ENCODE data around the gene CD300LB. TPM values are rescaled to one million over a fixed set of nuclear protein-coding genes. Genes with fewer than 3 reads are reported as not detected.
"Not testable (repeated sequence)": the region's sequence is repeated elsewhere in the genome, so short reads cannot be mapped to it uniquely, and the experiment has no call there.

Gene CD300LB
- total RNA-seq, 1 donor from 2014 or later: not detected

GRCh38 chr17:74563358-74563757 is 32.1 kb upstream of the CD300LB start:
- intact Hi-C loops (cut with micrococcal nuclease): no loop called here
- H3K4me1 Mint-ChIP-seq (ENCODE audit: low read depth): peaks cover 7% of the 10 kb centered on the region
- H3K9me3 Mint-ChIP-seq: no peaks in the 10 kb centered on the region
- no peak overlapping the region for H3K27ac Mint-ChIP-seq
- H3K27me3 Mint-ChIP-seq (ENCODE audit: insufficient read depth): peaks cover 23% of the 10 kb centered on the region
- no peaks in the 10 kb centered on the region for H3K36me3 Mint-ChIP-seq (ENCODE audit: low read depth)
- no peak overlapping the region for H3K4me3 Mint-ChIP-seq
- DNase-seq (ENCODE audit: low spot score): no peak

DNA sequence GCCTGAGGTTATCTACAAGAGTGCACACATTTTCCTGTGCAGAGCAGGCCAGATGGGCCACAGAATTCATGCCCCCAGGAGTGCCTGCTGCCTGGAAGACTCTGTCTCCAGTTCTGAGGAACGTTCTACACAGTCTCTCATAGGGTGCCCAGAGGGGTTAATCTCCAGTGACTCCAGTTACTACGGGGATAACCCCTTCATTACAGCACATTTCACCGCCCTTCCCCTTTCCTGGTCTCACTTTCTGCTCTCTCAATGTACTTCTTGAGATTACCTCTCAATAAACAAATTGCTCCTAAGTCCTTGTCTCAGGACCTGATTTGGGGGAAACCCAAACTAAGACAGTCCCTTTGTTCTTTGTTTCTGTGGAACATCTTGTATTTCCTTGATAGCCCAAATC is 30.3 kb upstream of the CD300LB start:
- Mint-ChIP-seq H3K36me3 (ENCODE audit: low read depth) (no peaks in the 10 kb centered on the region), H3K4me1 (ENCODE audit: low read depth) (peaks cover 7% of the 10 kb centered on the region), H3K27ac (no peak overlapping the region), H3K4me3 (no peak overlapping the region), H3K27me3 (ENCODE audit: insufficient read depth) (peaks cover 16% of the 10 kb centered on the region), H3K9me3 (no peaks in the 10 kb centered on the region)
- no peak for DNase-seq (ENCODE audit: low spot score)
- intact Hi-C loops (cut with micrococcal nuclease): no loop called here

DNA sequence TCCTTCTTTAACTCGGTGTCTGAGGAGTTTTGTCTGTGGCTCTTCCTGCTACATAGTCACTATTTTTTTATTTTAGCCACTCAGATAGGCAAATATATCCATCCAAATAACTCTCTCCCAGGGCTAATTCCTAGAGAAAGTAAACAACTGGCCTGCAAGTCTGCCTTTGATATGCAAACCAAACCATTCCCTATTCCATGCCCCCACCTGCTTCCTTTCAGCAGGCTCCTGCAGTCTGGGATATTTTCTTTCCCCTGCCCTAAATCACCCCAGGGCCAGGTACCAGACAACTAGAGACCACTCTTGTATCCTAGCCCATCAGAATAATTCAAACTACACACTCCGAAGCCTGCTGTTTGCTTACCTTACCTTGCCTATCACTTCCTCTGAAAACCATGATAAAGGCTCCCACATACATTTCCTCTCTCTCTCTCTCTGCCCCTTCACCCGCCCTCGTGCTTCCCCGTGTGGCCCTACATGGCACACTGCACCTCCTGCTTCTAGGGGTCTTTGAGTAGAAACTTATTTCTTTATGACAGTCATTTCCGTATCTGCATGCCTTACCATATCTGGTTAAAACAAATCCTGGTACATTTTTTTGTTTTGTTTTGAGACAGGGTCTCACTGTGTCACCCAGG is 27.7 kb upstream of the CD300LB start:
- peaks cover 8% of the 10 kb centered on the region for H3K27me3 Mint-ChIP-seq (ENCODE audit: insufficient read depth)
- H3K36me3 Mint-ChIP-seq (ENCODE audit: low read depth): no peaks in the 10 kb centered on the region
- intact Hi-C loops (cut with micrococcal nuclease): no loop called here
- H3K27ac Mint-ChIP-seq: no peak overlapping the region
- H3K9me3 Mint-ChIP-seq: no peaks in the 10 kb centered on the region
- no peak overlapping the region for H3K4me3 Mint-ChIP-seq
- H3K4me1 Mint-ChIP-seq (ENCODE audit: low read depth): peaks cover 7% of the 10 kb centered on the region
- no peak for DNase-seq (ENCODE audit: low spot score)

DNA sequence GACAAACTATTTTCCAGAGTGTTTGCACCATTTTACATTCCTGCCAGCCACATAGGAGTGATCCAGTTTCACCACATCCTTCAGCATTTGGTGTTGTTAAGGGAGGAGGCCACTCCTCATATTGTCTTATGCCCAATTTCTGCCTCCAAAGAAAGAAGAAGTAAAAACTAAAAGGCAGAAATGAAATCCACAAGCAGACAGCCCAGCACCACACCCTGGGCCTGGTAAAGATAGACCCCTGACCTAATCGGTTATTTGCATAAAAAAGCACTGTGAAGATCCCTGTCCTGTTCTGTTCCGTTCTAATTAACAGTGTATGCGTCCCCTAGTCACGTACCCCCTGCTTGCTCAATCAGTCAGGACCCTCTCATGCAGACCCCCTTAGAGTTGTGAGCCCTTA is 27.1 kb upstream of the CD300LB start:
- H3K9me3 Mint-ChIP-seq; H3K4me3 Mint-ChIP-seq; DNase-seq (ENCODE audit: low spot score); H3K36me3 Mint-ChIP-seq (ENCODE audit: low read depth); H3K27me3 Mint-ChIP-seq (ENCODE audit: insufficient read depth); intact Hi-C loops (cut with micrococcal nuclease); H3K4me1 Mint-ChIP-seq (ENCODE audit: low read depth); H3K27ac Mint-ChIP-seq: not testable (repeated sequence)

GRCh38 chr17:74555427-74555940 is 24.2 kb upstream of the CD300LB start:
- peaks cover 7% of the 10 kb centered on the region for H3K4me1 Mint-ChIP-seq (ENCODE audit: low read depth)
- no peak for DNase-seq (ENCODE audit: low spot score)
- intact Hi-C loops (cut with micrococcal nuclease): no loop called here
- H3K27me3 Mint-ChIP-seq (ENCODE audit: insufficient read depth): peaks cover 6% of the 10 kb centered on the region
- H3K4me3 Mint-ChIP-seq: no peak overlapping the region
- H3K27ac Mint-ChIP-seq: no peak overlapping the region
- no peaks in the 10 kb centered on the region for H3K36me3 Mint-ChIP-seq (ENCODE audit: low read depth)
- no peaks in the 10 kb centered on the region for H3K9me3 Mint-ChIP-seq

DNA sequence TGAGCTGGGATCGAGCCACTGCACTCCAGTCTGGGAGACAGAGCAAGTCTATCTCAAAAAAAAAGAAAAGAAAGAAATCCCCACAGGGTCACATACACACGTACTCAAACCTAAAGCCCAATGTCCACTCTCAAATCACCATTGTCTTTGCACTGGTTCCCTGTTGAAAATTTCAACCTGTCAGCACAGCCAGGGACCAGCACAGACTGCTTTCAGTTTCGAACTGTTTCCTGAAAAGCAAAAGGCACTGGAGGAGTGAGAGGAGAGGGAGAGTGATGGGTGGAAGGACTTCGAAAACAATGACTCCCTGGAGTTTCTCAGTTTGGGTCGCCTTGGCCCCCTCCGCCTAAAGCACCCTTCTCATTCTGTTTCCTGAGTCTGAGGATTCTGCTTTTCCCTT is 23.6 kb upstream of the CD300LB start:
- H3K4me1 Mint-ChIP-seq (ENCODE audit: low read depth): peaks cover 7% of the 10 kb centered on the region
- no peak overlapping the region for H3K27ac Mint-ChIP-seq
- no peaks in the 10 kb centered on the region for H3K36me3 Mint-ChIP-seq (ENCODE audit: low read depth)
- intact Hi-C loops (cut with micrococcal nuclease): no loop called here
- H3K9me3 Mint-ChIP-seq: no peaks in the 10 kb centered on the region
- DNase-seq (ENCODE audit: low spot score): no peak
- H3K4me3 Mint-ChIP-seq: no peak overlapping the region
- peaks cover 6% of the 10 kb centered on the region for H3K27me3 Mint-ChIP-seq (ENCODE audit: insufficient read depth)

DNA sequence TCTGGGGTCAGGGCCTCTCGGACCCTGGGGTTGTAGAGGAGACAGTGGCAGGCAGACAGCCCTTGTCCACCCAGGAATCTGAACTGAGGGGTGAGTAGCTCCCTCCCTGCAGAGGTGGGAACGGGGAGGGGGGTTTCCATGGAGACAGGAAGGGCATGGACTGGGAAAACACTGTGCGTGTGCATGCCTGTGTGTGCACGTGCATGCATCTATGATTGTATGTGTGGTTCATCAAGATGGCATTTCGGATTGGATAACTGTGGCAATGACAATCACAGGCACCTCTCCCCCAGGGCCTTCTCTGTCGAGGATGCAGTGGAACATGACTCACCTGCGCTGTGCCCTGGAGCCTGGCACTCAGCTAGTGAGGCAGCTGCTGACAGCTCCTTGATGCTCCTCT is 20.8 kb upstream of the CD300LB start:
- H3K9me3 Mint-ChIP-seq: no peaks in the 10 kb centered on the region
- peaks cover 18% of the 10 kb centered on the region for H3K4me1 Mint-ChIP-seq (ENCODE audit: low read depth)
- H3K4me3 Mint-ChIP-seq: no peak overlapping the region
- H3K27ac Mint-ChIP-seq: no peak overlapping the region
- no peaks in the 10 kb centered on the region for H3K36me3 Mint-ChIP-seq (ENCODE audit: low read depth)
- no peak for DNase-seq (ENCODE audit: low spot score)
- intact Hi-C loops (cut with micrococcal nuclease): no loop called here
- peaks cover 6% of the 10 kb centered on the region for H3K27me3 Mint-ChIP-seq (ENCODE audit: insufficient read depth)

DNA sequence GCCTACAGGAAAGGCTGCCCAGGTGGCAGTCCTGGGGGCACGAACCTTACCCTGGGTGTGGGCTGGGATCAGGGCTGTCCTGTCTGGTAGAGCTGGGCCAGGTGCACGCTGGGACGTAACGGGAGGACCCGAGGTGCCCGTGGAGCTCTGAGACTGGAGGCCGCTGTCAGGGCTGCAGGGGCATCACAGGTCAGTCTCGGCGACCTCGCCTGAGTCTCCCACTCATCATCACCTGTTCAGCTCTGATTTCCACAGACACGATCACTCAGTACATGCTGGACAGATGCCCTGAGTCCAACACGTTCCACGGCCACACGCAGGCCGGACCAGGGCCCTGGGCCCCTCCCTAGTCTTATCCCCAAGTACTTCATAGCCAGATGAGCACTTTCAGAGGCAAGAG is 19.3 kb upstream of the CD300LB start:
- intact Hi-C loops (cut with micrococcal nuclease): no loop called here
- no peak overlapping the region for H3K4me3 Mint-ChIP-seq
- no peak overlapping the region for H3K27ac Mint-ChIP-seq
- peaks cover 20% of the 10 kb centered on the region for H3K4me1 Mint-ChIP-seq (ENCODE audit: low read depth)
- H3K9me3 Mint-ChIP-seq: no peaks in the 10 kb centered on the region
- H3K27me3 Mint-ChIP-seq (ENCODE audit: insufficient read depth): peaks cover 6% of the 10 kb centered on the region
- DNase-seq (ENCODE audit: low spot score): no peak
- no peaks in the 10 kb centered on the region for H3K36me3 Mint-ChIP-seq (ENCODE audit: low read depth)

GRCh38 chr17:74549343-74549742 is 18.1 kb upstream of the CD300LB start:
- DNase-seq (ENCODE audit: low spot score): no peak
- H3K4me3 Mint-ChIP-seq: no peak overlapping the region
- no peaks in the 10 kb centered on the region for H3K9me3 Mint-ChIP-seq
- no peaks in the 10 kb centered on the region for H3K36me3 Mint-ChIP-seq (ENCODE audit: low read depth)
- intact Hi-C loops (cut with micrococcal nuclease): no loop called here
- no peak overlapping the region for H3K27ac Mint-ChIP-seq
- peaks cover 6% of the 10 kb centered on the region for H3K27me3 Mint-ChIP-seq (ENCODE audit: insufficient read depth)
- peaks cover 20% of the 10 kb centered on the region for H3K4me1 Mint-ChIP-seq (ENCODE audit: low read depth)

DNA sequence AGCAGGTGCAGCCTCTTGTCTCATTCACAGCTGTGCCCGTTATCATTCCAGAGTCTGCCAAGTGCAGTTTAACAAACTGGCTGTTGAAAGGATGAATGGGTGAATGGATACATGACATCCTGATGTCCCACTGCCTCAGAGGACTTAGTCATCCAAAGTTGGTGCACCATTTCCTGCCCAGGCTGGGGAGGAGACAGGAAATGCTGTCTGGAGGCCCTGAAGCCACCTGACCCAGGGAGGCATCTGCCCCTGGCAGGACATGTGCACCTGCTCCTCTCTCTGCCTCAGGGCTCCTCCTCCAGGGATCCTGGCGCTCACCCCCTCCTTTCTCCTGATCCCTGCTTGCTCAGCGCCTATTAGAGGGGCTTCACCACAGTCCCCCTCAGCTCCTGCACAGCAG is 16.5 kb upstream of the CD300LB start:
- Mint-ChIP-seq H3K27ac (peak overlapping the region; percentile 83), H3K9me3 (no peaks in the 10 kb centered on the region), H3K4me3 (no peak overlapping the region), H3K4me1 (ENCODE audit: low read depth) (peaks cover 20% of the 10 kb centered on the region), H3K36me3 (ENCODE audit: low read depth) (no peaks in the 10 kb centered on the region), H3K27me3 (ENCODE audit: insufficient read depth) (peaks cover 5% of the 10 kb centered on the region)
- no peak for DNase-seq (ENCODE audit: low spot score)
- intact Hi-C loops (cut with micrococcal nuclease): no loop called here

DNA sequence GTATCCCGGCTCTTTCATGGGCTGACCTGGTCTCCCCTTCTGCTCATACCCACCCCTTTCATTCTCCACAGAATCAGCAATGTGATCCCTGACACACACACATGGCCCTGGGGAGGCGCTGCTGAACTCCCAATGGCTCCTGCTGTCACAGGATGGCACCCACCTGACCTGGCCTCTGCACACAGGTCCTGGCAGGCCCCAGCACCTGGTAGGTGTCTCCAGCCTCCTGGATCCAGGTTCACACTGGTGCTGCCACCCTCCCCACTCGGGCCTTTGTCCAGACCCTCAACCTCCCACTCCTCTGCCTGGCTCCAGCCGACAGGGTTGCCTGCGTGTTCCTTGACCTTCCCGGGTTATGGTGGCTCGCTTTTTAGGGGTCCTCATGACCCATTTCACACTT is 16.0 kb upstream of the CD300LB start:
- H3K4me1 Mint-ChIP-seq (ENCODE audit: low read depth): peaks cover 20% of the 10 kb centered on the region
- peak overlapping the region; percentile 83 for H3K27ac Mint-ChIP-seq
- H3K4me3 Mint-ChIP-seq: no peak overlapping the region

DNA sequence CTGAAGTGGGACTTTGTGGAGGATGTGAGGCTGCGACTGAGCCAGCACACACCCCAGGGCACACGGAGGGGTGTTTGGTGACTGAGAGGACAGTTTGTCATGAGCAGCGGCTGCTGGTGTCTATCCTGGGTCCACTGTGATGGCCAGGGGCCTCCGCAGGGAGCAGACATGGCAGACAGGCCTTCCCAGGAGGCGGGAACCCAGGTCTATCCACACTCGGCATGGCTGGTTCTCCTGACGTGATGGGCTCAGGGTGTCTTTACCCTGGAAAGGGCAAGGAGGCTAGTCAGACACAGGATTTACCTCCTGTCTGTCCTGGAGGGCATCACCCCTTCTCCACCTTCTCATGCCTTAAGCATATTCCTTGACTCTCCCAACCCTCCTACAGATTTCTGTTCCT is 15.3 kb upstream of the CD300LB start:
- Mint-ChIP-seq H3K27me3 (ENCODE audit: insufficient read depth) (peaks cover 2% of the 10 kb centered on the region), H3K36me3 (ENCODE audit: low read depth) (no peaks in the 10 kb centered on the region), H3K4me1 (ENCODE audit: low read depth) (peaks cover 20% of the 10 kb centered on the region), H3K9me3 (no peaks in the 10 kb centered on the region), H3K27ac (no peak overlapping the region), H3K4me3 (no peak overlapping the region)
- no peak for DNase-seq (ENCODE audit: low spot score)
- intact Hi-C loops (cut with micrococcal nuclease): no loop called here

More for the DNA sequence above, 16.0 kb upstream of the CD300LB start:
- Mint-ChIP-seq H3K36me3 (ENCODE audit: low read depth) (no peaks in the 10 kb centered on the region), H3K9me3 (no peaks in the 10 kb centered on the region), H3K27me3 (ENCODE audit: insufficient read depth) (peaks cover 2% of the 10 kb centered on the region)
- no peak for DNase-seq (ENCODE audit: low spot score)
- intact Hi-C loops (cut with micrococcal nuclease): no loop called here

DNA sequence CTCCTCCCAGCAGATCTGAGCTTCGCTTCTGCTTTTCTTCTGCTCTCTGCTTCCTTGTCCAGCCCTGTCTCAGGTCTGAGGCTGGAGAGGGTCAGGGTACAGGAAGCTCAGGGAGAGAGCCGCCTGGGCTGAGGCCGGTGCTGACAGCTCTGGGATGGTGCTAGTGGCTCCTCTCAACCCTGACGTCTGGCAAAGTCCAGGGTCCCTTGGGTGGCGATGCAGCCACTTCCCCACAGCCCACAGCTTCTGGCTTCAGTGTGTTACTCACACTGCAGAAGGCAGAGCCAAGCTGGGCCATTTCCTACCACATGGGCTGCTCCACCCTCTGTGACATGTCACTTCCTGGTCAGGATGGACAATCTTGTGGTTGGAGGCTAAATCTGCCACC is 14.6 kb upstream of the CD300LB start, which contains the start of gene CD300C:
Gene CD300C (minus strand): TSS at position 273 of the 388 bp plus-strand sequence. CDS start 333 bp downstream, outside the sequence.
- no peak within 1 kb of the TSS for H3K4me3 Mint-ChIP-seq
- H3K4me1 Mint-ChIP-seq (ENCODE audit: low read depth): peaks cover 20% of the 10 kb centered on the region
- intact Hi-C loops (cut with micrococcal nuclease): no loop called here
- peaks cover under 1% of the 10 kb centered on the region for H3K27me3 Mint-ChIP-seq (ENCODE audit: insufficient read depth)
- H3K27ac Mint-ChIP-seq: no peak within 1 kb of the TSS
- no peaks in the 10 kb centered on the region for H3K9me3 Mint-ChIP-seq
- DNase-seq (ENCODE audit: low spot score): no peak
- no peaks in the 10 kb centered on the region for H3K36me3 Mint-ChIP-seq (ENCODE audit: low read depth)

All from activated T-helper 1 cell treated with anti-CD3 and anti-CD28 coated beads, Interleukin-12 subunit alpha, Interleukin-12 subunit beta, Interleukin-2, Interleukin-4 antibody, amounts not matched to agents 30 ng/mL and 10 ng/mL and 1 ng/mL, durations not matched to agents 14 hours and 24 hours and 36 hours (primary cell).